H1 (cell line): ENCODE results near the gene LRRC4C. TPM values are rescaled to one million over a fixed set of nuclear protein-coding genes. Genes with fewer than 3 reads are reported as not detected.

Experiments used
- CTCF ChIA-PET: fragments of 300-600 bp; sonication (Branson Sonifier 250); formaldehyde crosslinking; loops from one replicate; lab custom pipeline; 2021; ENCODE audit not compliant: partially characterized antibody; lab: Charles Lee
- POLR2A ChIA-PET: fragments of 300-600 bp; sonication (Branson Sonifier 250); formaldehyde crosslinking; loops from one replicate; lab custom pipeline; 2021; ENCODE audit warnings: inconsistent platforms; ENCODE audit not compliant: partially characterized antibody; lab: Charles Lee
- DNase-seq, 2 experiments: peaks; one replicate each; pipeline versions ENCODE4 v3.0.0 to v3.0.0-alpha.2; 2010 to 2022; ENCODE audit warnings: low spot score in 2 of 2, low read depth in 1 of 2, mixed read lengths in 1 of 2
- FAIRE-seq: peaks from 2 replicates; lab custom pipeline; 2011; peaks lifted over from hg19 to GRCh38; lab: Jason Lieb, UNC
- H2AFZ ChIP-seq: 2 replicates; pipeline ENCODE4 v1.8.1; 2012; ENCODE audit warnings: low read length, inconsistent platforms
- H2AK5ac ChIP-seq: 2 replicates; pipeline ENCODE4 v1.6.1; 2013; ENCODE audit warnings: low read depth, low read length
- H2BK120ac ChIP-seq: replicated peaks from 2 replicates; pipeline ENCODE3; 2013; ENCODE audit warnings: low read depth, low read length, inconsistent platforms
- H2BK12ac ChIP-seq: 2 replicates; pipeline ENCODE4 v1.6.1; 2013; ENCODE audit warnings: low read depth, low read length
- H2BK15ac ChIP-seq: 2 replicates; pipeline ENCODE4 v1.6.1; 2013; ENCODE audit warnings: low read length
- H2BK20ac ChIP-seq: 2 replicates; pipeline ENCODE4 v1.6.1; 2013; ENCODE audit warnings: low read length
- H2BK5ac ChIP-seq: 2 replicates; pipeline ENCODE4 v1.6.1; 2013; ENCODE audit warnings: low read depth, low read length
- H3K14ac ChIP-seq: 2 replicates; pipeline ENCODE4 v1.6.1; 2013; ENCODE audit warnings: inconsistent platforms; ENCODE audit not compliant: insufficient read length
- H3K18ac ChIP-seq: 2 replicates; pipeline ENCODE4 v1.6.1; 2013; ENCODE audit warnings: low read length; ENCODE audit errors: extremely low read depth
- H3K23ac ChIP-seq: 2 replicates; pipeline ENCODE4 v1.6.1; 2013; ENCODE audit warnings: inconsistent platforms; ENCODE audit not compliant: insufficient read length
- H3K23me2 ChIP-seq: 2 replicates; pipeline ENCODE4 v1.6.1; 2013; ENCODE audit warnings: low read depth, low read length
- H3K27ac ChIP-seq: 2 replicates; pipeline ENCODE4 v1.6.1; 2011; ENCODE audit warnings: low read depth, low read length, inconsistent platforms
- H3K27me3 ChIP-seq, 4 experiments: replicated peaks in 1 of 4; 1 replicate in 1 of 4; 2 replicates in 3 of 4; pipeline versions ENCODE4 v1.6.1 to v1.8.1; 2011 to 2013; ENCODE audit warnings: low read length in 3 of 4, mild to moderate bottlenecking in 3 of 4, inconsistent platforms in 2 of 4, mixed read lengths in 2 of 4, moderate library complexity in 1 of 4; ENCODE audit not compliant: control insufficient read depth in 3 of 4, insufficient read depth in 3 of 4; ENCODE audit errors: extremely low read depth in 1 of 4
- H3K36me3 ChIP-seq, 4 experiments: 2 replicates each; pipeline versions ENCODE4 v1.6.1 to v1.8.1; 2011 to 2013; ENCODE audit warnings: mild to moderate bottlenecking in 4 of 4, low read length in 3 of 4, moderate library complexity in 2 of 4, control low read depth in 1 of 4, inconsistent platforms in 1 of 4; ENCODE audit not compliant: insufficient read depth in 4 of 4, control insufficient read depth in 2 of 4
- H3K4ac ChIP-seq: replicated peaks from 2 replicates; pipeline ENCODE3; 2013; ENCODE audit warnings: low read length, low read depth, mixed read lengths, inconsistent platforms; ENCODE audit not compliant: insufficient read length
- H3K4me1 ChIP-seq, 4 experiments: replicated peaks in 1 of 4; 1 replicate in 1 of 4; 2 replicates in 3 of 4; pipeline versions ENCODE4 v1.6.1 to v1.8.1; 2011 to 2013; ENCODE audit warnings: low read length in 3 of 4, inconsistent platforms in 2 of 4, mixed read lengths in 1 of 4; ENCODE audit not compliant: insufficient read depth in 4 of 4, control insufficient read depth in 3 of 4
- H3K4me2 ChIP-seq, 2 experiments: 2 replicates each; pipeline versions ENCODE4 v1.6.1 to v1.8.1; 2011 to 2013; ENCODE audit warnings: low read depth in 2 of 2, low read length in 2 of 2, control low read depth in 1 of 2, inconsistent platforms in 1 of 2, mild to moderate bottlenecking in 1 of 2; ENCODE audit not compliant: insufficient read depth in 1 of 2
- H3K4me3 ChIP-seq, 4 experiments: fragments of 200-600, 300-600 bp in 1 of 4; sonication (generic), shearing (Covaris generic), sonication (Bioruptor Twin) in 1 of 4; 2 replicates each; pipeline versions ENCODE4 v1.5.1 to v1.8.1; 2011 to 2016; ENCODE audit warnings: low read length in 4 of 4, low read depth in 3 of 4, control low read depth in 2 of 4, inconsistent platforms in 2 of 4, mild to moderate bottlenecking in 2 of 4, mixed read lengths in 1 of 4, moderate library complexity in 1 of 4; ENCODE audit not compliant: insufficient read depth in 2 of 4; ENCODE audit errors: extremely low read depth in 1 of 4
- H3K56ac ChIP-seq: replicated peaks from 2 replicates; pipeline ENCODE3; 2013; ENCODE audit warnings: low read depth, mild to moderate bottlenecking, mixed read lengths, low read length, inconsistent platforms; ENCODE audit not compliant: insufficient read length
- H3K79me1 ChIP-seq: 2 replicates; pipeline ENCODE4 v1.6.1; 2013; ENCODE audit warnings: low read depth, low read length, control low read depth
- H3K79me2 ChIP-seq, 2 experiments: 2 replicates each; pipeline versions ENCODE4 v1.6.1 to v1.8.1; 2012 to 2013; ENCODE audit warnings: low read length in 2 of 2, mild to moderate bottlenecking in 2 of 2, inconsistent platforms in 1 of 2; ENCODE audit not compliant: insufficient read depth in 2 of 2, control insufficient read depth in 1 of 2
- H3K9ac ChIP-seq, 4 experiments: replicated peaks in 1 of 4; 1 replicate in 1 of 4; 2 replicates in 3 of 4; pipeline versions ENCODE4 v1.6.1 to v1.8.1; 2011 to 2013; ENCODE audit warnings: low read depth in 3 of 4, low read length in 3 of 4, control low read depth in 2 of 4, mild to moderate bottlenecking in 2 of 4, moderate library complexity in 2 of 4, inconsistent platforms in 1 of 4; ENCODE audit errors: extremely low read depth in 1 of 4
- H3K9me3 ChIP-seq, 2 experiments: 2 replicates each; pipeline versions ENCODE4 v1.6.1 to v1.8.1; 2012 to 2013; ENCODE audit warnings: mild to moderate bottlenecking in 2 of 2, moderate library complexity in 2 of 2, control low read depth in 1 of 2, inconsistent platforms in 1 of 2, low read depth in 1 of 2, low read length in 1 of 2, mixed read lengths in 1 of 2; ENCODE audit not compliant: insufficient read depth in 2 of 2
- H4K20me1 ChIP-seq, 2 experiments: replicated peaks in 1 of 2; 2 replicates each; pipeline versions ENCODE3 to v1.8.1; 2011 to 2013; ENCODE audit warnings: inconsistent platforms in 2 of 2, low read length in 2 of 2, mild to moderate bottlenecking in 1 of 2; ENCODE audit not compliant: insufficient read depth in 2 of 2, control insufficient read depth in 1 of 2
- H4K5ac ChIP-seq: 2 replicates; pipeline ENCODE4 v1.6.1; 2013; ENCODE audit warnings: low read length, low read depth, mixed read lengths, inconsistent platforms; ENCODE audit not compliant: insufficient read length
- H4K8ac ChIP-seq: 2 replicates; pipeline ENCODE4 v1.8.0; 2013; ENCODE audit warnings: mild to moderate bottlenecking, moderate library complexity, low read length, inconsistent platforms; ENCODE audit not compliant: insufficient read depth; ENCODE audit errors: extremely low read depth
- H4K91ac ChIP-seq: replicated peaks from 2 replicates; pipeline ENCODE3; 2013; ENCODE audit warnings: low read length, mixed read lengths, inconsistent platforms; ENCODE audit not compliant: insufficient read length
- BACH1 ChIP-seq: IDR thresholded peaks from 2 replicates; pipeline ENCODE4 v1.6.1; 2012; ENCODE audit warnings: low read length, improper control_type of control experiment
- CTBP2 ChIP-seq: IDR thresholded peaks from 2 replicates; pipeline ENCODE4 v1.7.0; 2011; ENCODE audit warnings: borderline replicate concordance, mild to moderate bottlenecking, moderate library complexity, mixed read lengths, low read length; ENCODE audit not compliant: insufficient read depth, insufficient read length
- CTCF ChIP-seq, 3 experiments: IDR thresholded peaks; 1 replicate in 2 of 3; 2 replicates in 1 of 3; pipeline versions ENCODE4 v1.5.1 to v1.6.1; 2011; ENCODE audit warnings: low read length in 3 of 3, mild to moderate bottlenecking in 3 of 3, inconsistent platforms in 2 of 3, low read depth in 1 of 3, moderate library complexity in 1 of 3; ENCODE audit not compliant: insufficient read depth in 1 of 3; ENCODE audit errors: control extremely low read depth in 1 of 3
- NRF1 ChIP-seq: IDR thresholded peaks from 2 replicates; pipeline ENCODE4 v1.6.1; 2011; ENCODE audit warnings: mild to moderate bottlenecking, low read depth, low read length, improper control_type of control experiment
- RAD21 ChIP-seq, 2 experiments: IDR thresholded peaks in 1 of 2; conservative IDR thresholded peaks in 1 of 2; 2 replicates each; pipeline ENCODE4 v1.6.1; 2011; ENCODE audit warnings: low read depth in 2 of 2, low read length in 2 of 2, improper control_type of control experiment in 1 of 2, inconsistent platforms in 1 of 2, mild to moderate bottlenecking in 1 of 2, moderate library complexity in 1 of 2
- SP1 ChIP-seq: IDR thresholded peaks from 2 replicates; pipeline ENCODE4 v1.6.1; 2011; ENCODE audit warnings: low read depth, low read length
- SP2 ChIP-seq: IDR thresholded peaks from 2 replicates; pipeline ENCODE4 v1.6.1; 2012; ENCODE audit warnings: mild to moderate bottlenecking, low read length, inconsistent platforms
- SUZ12 ChIP-seq: fragments of 200-600 bp; sonication (generic); IDR thresholded peaks from 2 replicates; pipeline ENCODE4 v1.6.1; 2012; ENCODE audit warnings: mild to moderate bottlenecking, inconsistent platforms, low read length, moderate library complexity, mixed read lengths
- YY1 ChIP-seq: IDR thresholded peaks from 2 replicates; pipeline ENCODE4 v1.6.1; 2011; ENCODE audit warnings: low read depth, mild to moderate bottlenecking, low read length
- WGBS, 2 experiments: shearing (Covaris generic) in 1 of 2; methylation state at CpG; one replicate each; pipeline versions ENCODE4 v1.1.6 to v1.1.7; 2013 to 2015; ENCODE audit warnings: low lambda C conversion rate in 2 of 2, mixed read lengths in 2 of 2, inconsistent platforms in 1 of 2, low coverage in 1 of 2, missing lambda C conversion rate in 1 of 2; ENCODE audit not compliant: insufficient replicate concordance in 2 of 2, insufficient coverage in 1 of 2, insufficient read length in 1 of 2; ENCODE audit errors: extremely low coverage in 1 of 2, missing lambda C conversion rate in 1 of 2; 5-methylcytosine and 5-hydroxymethylcytosine counted together
- polyA plus RNA-seq, 7 experiments: library from polyadenylated mRNA; depleted of rRNA in 3 of 7; stranded (reverse) in 5 of 7; unstranded in 2 of 7; fragments of >200 nt in 5 of 7; fragments of 200-250 nt in 2 of 7; gene quantifications; 1 replicate in 5 of 7; 2 replicates in 1 of 7; 4 replicates in 1 of 7; pipeline versions ENCODE4 v1.2.1 to v1.2.3, GENCODE V29; 2011 to 2013; ENCODE audit warnings: missing spikeins in 2 of 7, mixed read lengths in 2 of 7
- total RNA-seq: library from RNA; stranded (reverse); fragmentation: NEBNext Ultra II Directional; extraction: Animal tissue kit (Norgen Biotek cat#: 25700); gene quantifications from 2 replicates; pipeline ENCODE4 v1.2.1, GENCODE V29; 2021

LRRC4C gene
- total and polyA plus RNA-seq, 2 of the 8 experiments (the other 6 are each of a cell fraction or from before 2014, with no cell fraction given) = 0.23 to 2.2 TPM

- H4K8ac ChIP-seq = no peak overlapping the region
- no peaks in the 10 kb centered on the region for H3K79me2 ChIP-seq
- H3K4me1 ChIP-seq = peaks cover 2 to 27% (median 11%) of the 10 kb centered on the region in 4 experiments; a peak in 6 of 7 replicates
- H3K4ac ChIP-seq = no peak overlapping the region
- H3K4me3 ChIP-seq = no peak overlapping the region
- H3K18ac ChIP-seq = no peak overlapping the region
- no peak overlapping the region for H4K91ac ChIP-seq
- no peaks in the 10 kb centered on the region for H3K9me3 ChIP-seq
- H2BK20ac ChIP-seq = no peak overlapping the region
- H3K27ac ChIP-seq = no peak overlapping the region
- no peak overlapping the region for H4K5ac ChIP-seq
- H2AK5ac ChIP-seq = no peak overlapping the region
- no peak overlapping the region for H3K4me2 ChIP-seq
- H3K36me3 ChIP-seq = no peaks in the 10 kb centered on the region
- no peaks in the 10 kb centered on the region for H3K79me1 ChIP-seq
- no peak overlapping the region for H2BK120ac ChIP-seq
- no peak overlapping the region for H3K14ac ChIP-seq
- DNase-seq (no peak), FAIRE-seq (no peak)
- no peak overlapping the region for H2BK15ac ChIP-seq
- H2AFZ ChIP-seq = no peak overlapping the region
- POLR2A ChIA-PET = interaction anchor here (0.6 kb wide), 1 partner anchor 247 kb away, joined by 3 read pairs; no protein-coding TSS in a partner anchor
- no peaks in the 10 kb centered on the region for H3K27me3 ChIP-seq
- H2BK5ac ChIP-seq = no peak overlapping the region
- H4K20me1 ChIP-seq = no peaks in the 10 kb centered on the region
- CTCF ChIA-PET = interaction anchor here (0.6 to 3.4 kb wide), 25 partner anchors 9 to 1660 kb away, joined by 3 to 17 read pairs (median 3); no protein-coding TSS in a partner anchor
- H3K23me2 ChIP-seq = no peaks in the 10 kb centered on the region; the same call in 1 of the 2 replicates
- H2BK12ac ChIP-seq = no peak overlapping the region
- WGBS, 2 experiments = 74% methylated on average over 1 of the region's 1 CpG; no CpG with 5 or more reads in 1 of the 2 experiments
- no peak overlapping the region for H3K9ac ChIP-seq
- H3K23ac ChIP-seq = no peak overlapping the region
- H3K56ac ChIP-seq = no peak overlapping the region
- TF ChIP-seq SP2 (no peak), RAD21 (IDR thresholded peaks at IDR 0.05 in 1 of 2, conservative IDR thresholded peaks at IDR 0.05 in 1 of 2; ENCODE audit: low read depth in 2 of 2, low read length in 2 of 2) (peak; percentile 40 to 49), CTBP2 (no peak), YY1 (no peak), SP1 (no peak), BACH1 (no peak), CTCF (IDR thresholded peaks at IDR 0.05; ENCODE audit: control extremely low read depth in 1 of 3, insufficient read depth in 1 of 3, low read depth in 1 of 3, low read length in 3 of 3) (peak in 1 of 3 experiments; percentile 48; a peak in 2 of 4 replicates), NRF1 (no peak), SUZ12 (no peak)
Observed at GRCh38 chr11:41461057-41461681, 1.7 kb upstream of the LRRC4C start.
